Sigmoid colon (tissue), 7 donors: Measurements from ENCODE around the gene ARF3. TPM values are rescaled to one million over a fixed set of nuclear protein-coding genes. Genes with fewer than 3 reads are reported as not detected.

Experiments used
- DNase-seq: peaks from one replicate; pipeline ENCODE4 v3.0.0-alpha.2; 2019
- H3K27ac ChIP-seq, 4 donors: fragments of 200-600 bp; sonication (generic); one replicate each; pipeline ENCODE4 v1.5.1; 2016 to 2019; ENCODE audit warnings: mild to moderate bottlenecking in 1 of 4
- H3K27me3 ChIP-seq, 3 donors: fragments of 200-600 bp; sonication (generic); one replicate each; pipeline ENCODE4 v1.5.1; 2019; ENCODE audit warnings: mild to moderate bottlenecking in 1 of 3
- H3K36me3 ChIP-seq, 4 donors: fragments of 200-600 bp; sonication (generic); one replicate each; pipeline ENCODE4 v1.5.1; 2016 to 2019
- H3K4me1 ChIP-seq, 4 donors: fragments of 200-600 bp; sonication (generic); one replicate each; pipeline ENCODE4 v1.5.1; 2017 to 2019
- H3K4me3 ChIP-seq, 4 donors: fragments of 200-600 bp; sonication (generic); one replicate each; pipeline ENCODE4 v1.5.1; 2017 to 2019; ENCODE audit warnings: mild to moderate bottlenecking in 2 of 4, moderate library complexity in 1 of 4
- H3K9me3 ChIP-seq, 4 donors: fragments of 200-600 bp in 3 of 4; sonication (generic) in 3 of 4; one replicate each; pipeline versions ENCODE4 v1.5.1 to v1.6.1; 2013 to 2019
- CTCF ChIP-seq, 4 experiments: fragments of 450-650 bp in 3 of 4; fragments of 200-600 bp in 1 of 4; IDR thresholded peaks; one replicate each; pipeline ENCODE4 v1.5.1; 2016 to 2019; ENCODE audit warnings: antibody characterized with exemption in 4 of 4, mild to moderate bottlenecking in 3 of 4, moderate library complexity in 2 of 4
- EP300 ChIP-seq, 4 donors: sonication (generic); formaldehyde crosslinking; IDR thresholded peaks; one replicate each; pipeline ENCODE4 v1.6.1; 2017; ENCODE audit warnings: antibody characterized with exemption in 4 of 4
- POLR2A ChIP-seq, 2 donors: fragments of 450-650 bp; IDR thresholded peaks; one replicate each; pipeline ENCODE4 v1.6.1; 2016; ENCODE audit warnings: antibody characterized with exemption in 2 of 2, mild to moderate bottlenecking in 2 of 2, moderate library complexity in 2 of 2
- POLR2AphosphoS5 ChIP-seq, 4 donors: sonication (generic); formaldehyde crosslinking; IDR thresholded peaks; one replicate each; pipeline ENCODE4 v1.6.1; 2017; ENCODE audit warnings: antibody characterized with exemption in 4 of 4
- WGBS, 2 donors: extraction: QIAGEN DNeasy Blood & Tissue Kit; methylation state at CpG; one replicate each; pipeline ENCODE4 v1.1.7; 2013; 5-methylcytosine and 5-hydroxymethylcytosine counted together
- intact Hi-C: fragments of 100-400 bp; cut with DNase I; formaldehyde crosslinking; loops from one replicate; pipeline ENCODE4 v1.15.1; 2023
- polyA plus RNA-seq, 3 donors: library from polyadenylated mRNA; stranded (reverse); fragments of 200-250 nt; gene quantifications; one replicate each; pipeline ENCODE4 v1.2.3, GENCODE V29; 2013
- small RNA-seq, 3 donors: library from RNA; depleted of rRNA; stranded (forward); fragments of <200 nt; gene quantifications; one replicate each; pipeline ENCODE3, GENCODE V24; 2016
- total RNA-seq, 4 donors: library from RNA; depleted of rRNA; stranded (reverse); fragments of >200 nt; gene quantifications; one replicate each; pipeline ENCODE4 v1.1.0, GENCODE V29; 2016
- donor health status: healthy with polysubstance abuse.
- donor health status: Bipolar disorder and iron deficiency.
- donor health status: healthy.

The ARF3 gene
- total and polyA plus RNA-seq, 7 donors, result 37.9 to 161 (median 61.0) TPM

GRCh38 chr12:48889679-48890078, 67.6 kb downstream of the ARF3 start:
- Histone ChIP-seq H3K4me3 (no peak overlapping the region), H3K27me3 (peaks cover 0 to 4% (median 0%) of the 10 kb centered on the region in 3 donors), H3K27ac (no peak overlapping the region), H3K36me3 (no peaks in the 10 kb centered on the region), H3K9me3 (no peaks in the 10 kb centered on the region), H3K4me1 (peaks cover 0 to 9% (median 5%) of the 10 kb centered on the region in 4 donors)
- TF ChIP-seq EP300 (IDR thresholded peaks at IDR 0.05) (no peak), POLR2A (IDR thresholded peaks at IDR 0.05) (no peak), CTCF (IDR thresholded peaks at IDR 0.05) (no peak), POLR2AphosphoS5 (IDR thresholded peaks at IDR 0.05) (no peak)
- WGBS, 2 donors, result 79 to 88% methylated on average over 3 of the region's 3 CpGs
- DNase-seq, result no peak
- intact Hi-C loops, result loop anchor here (1.0 kb wide), 1 partner anchor 36 kb away; no protein-coding TSS in a partner anchor

Small RNAs within 50 kb of the gene (small RNA-seq; reads per million reads assigned to genes)
- gene AC073610.1 (0 reads per million in 3 donors), gene RNU6-600P (0 reads per million in 3 donors), gene RNU6-940P (0 reads per million in 3 donors)

Other genes starting within 250 kb of the ARF3 start
- gene CCNT1, start 240.8 kb downstream of the ARF3 start, total RNA-seq, result 10 to 100 TPM; 20.7 to 29.2 (median 23.9) TPM
- gene CCNT1, start 240.8 kb downstream of the ARF3 start, polyA plus RNA-seq, result 1 to 10 TPM; 3.0 to 7.9 (median 3.7) TPM
- 10 to 100 TPM; 15.2 to 28.5 (median 16.6) TPM for gene ADCY6, start 168.4 kb downstream of the ARF3 start, total RNA-seq
- gene ADCY6, start 168.4 kb downstream of the ARF3 start, polyA plus RNA-seq, result 10 to 100 TPM; 10.2 to 52.5 (median 10.9) TPM
- gene CACNB3, start 139.0 kb downstream of the ARF3 start, total RNA-seq, result 10 to 100 TPM; 10.7 to 32.1 (median 18.4) TPM
- gene CACNB3, start 139.0 kb downstream of the ARF3 start, polyA plus RNA-seq, result 10 to 100 TPM; 21.0 to 23.4 (median 22.0) TPM
- 10 to 100 TPM; 52.8 to 91.5 (median 56.3) TPM for gene DDX23, start 105.3 kb downstream of the ARF3 start, total RNA-seq
- gene DDX23, start 105.3 kb downstream of the ARF3 start, polyA plus RNA-seq, result 10 to 100 TPM; 32.4 to 72.0 (median 40.7) TPM
- 1 to 10 TPM in 1 of 4 donors, under 1 TPM in 1, not detected in 2; 0.36 to 5.2 TPM for gene RND1, start 91.6 kb downstream of the ARF3 start, total RNA-seq
- gene RND1, start 91.6 kb downstream of the ARF3 start, polyA plus RNA-seq, result 10 to 100 TPM in 1 of 3 donors, 1 to 10 TPM in 2; 2.4 to 16.2 (median 8.0) TPM
- gene FKBP11, start 32.0 kb downstream of the ARF3 start, total RNA-seq, result 1 to 10 TPM; 4.6 to 7.5 (median 6.4) TPM
- gene FKBP11, start 32.0 kb downstream of the ARF3 start, polyA plus RNA-seq, result 10 to 100 TPM; 12.0 to 50.2 (median 12.3) TPM
- gene WNT10B, start 14.2 kb upstream of the ARF3 start, total RNA-seq, result under 1 TPM in 3 of 4 donors, not detected in 1; 0.28 to 0.49 (median 0.36) TPM
- 1 to 10 TPM in 1 of 3 donors, not detected in 2; 1.0 TPM for gene WNT10B, start 14.2 kb upstream of the ARF3 start, polyA plus RNA-seq
- gene WNT1, start 20.8 kb upstream of the ARF3 start, total RNA-seq, result not detected
- under 1 TPM in 1 of 3 donors, not detected in 2; 0.10 TPM for gene WNT1, start 20.8 kb upstream of the ARF3 start, polyA plus RNA-seq
- under 1 TPM in 1 of 4 donors, not detected in 3; 0.14 TPM for gene DDN, start 41.9 kb upstream of the ARF3 start, total RNA-seq
- gene DDN, start 41.9 kb upstream of the ARF3 start, polyA plus RNA-seq, result under 1 TPM in 2 of 3 donors, not detected in 1; 0.60 to 0.69 TPM
- 10 to 100 TPM; 49.6 to 71.3 (median 60.0) TPM for gene PRKAG1, start 61.3 kb upstream of the ARF3 start, total RNA-seq
- 10 to 100 TPM; 48.6 to 71.2 (median 61.3) TPM for gene PRKAG1, start 61.3 kb upstream of the ARF3 start, polyA plus RNA-seq
- gene KMT2D, start 103.3 kb upstream of the ARF3 start, total RNA-seq, result 10 to 100 TPM; 18.2 to 52.9 (median 30.6) TPM
- 10 to 100 TPM in 2 of 3 donors, 1 to 10 TPM in 1; 1.8 to 61.8 (median 10.2) TPM for gene KMT2D, start 103.3 kb upstream of the ARF3 start, polyA plus RNA-seq
- gene RHEBL1, start 112.5 kb upstream of the ARF3 start, total RNA-seq, result under 1 TPM in 1 of 4 donors, not detected in 3; 0.36 TPM
- gene RHEBL1, start 112.5 kb upstream of the ARF3 start, polyA plus RNA-seq, result 1 to 10 TPM in 1 of 3 donors, not detected in 2; 2.2 TPM
- under 1 TPM in 2 of 4 donors, not detected in 2; 0.14 to 0.83 TPM for gene DHH, start 137.3 kb upstream of the ARF3 start, total RNA-seq
- gene DHH, start 137.3 kb upstream of the ARF3 start, polyA plus RNA-seq, result under 1 TPM in 1 of 3 donors, not detected in 2; 0.63 TPM
- 10 to 100 TPM; 34.6 to 82.3 (median 51.5) TPM for gene LMBR1L, start 153.4 kb upstream of the ARF3 start, total RNA-seq
- 10 to 100 TPM in 2 of 3 donors, 1 to 10 TPM in 1; 7.8 to 41.4 (median 10.2) TPM for gene LMBR1L, start 153.4 kb upstream of the ARF3 start, polyA plus RNA-seq
- 100 to 1,000 TPM; 651 to 712 (median 682) TPM for gene TUBA1B, start 173.9 kb upstream of the ARF3 start, total RNA-seq
- 1,000 to 10,000 TPM in 1 of 3 donors, 100 to 1,000 TPM in 2; 482 to 1,083 (median 767) TPM for gene TUBA1B, start 173.9 kb upstream of the ARF3 start, polyA plus RNA-seq
- 100 to 1,000 TPM; 614 to 677 (median 635) TPM for gene TUBA1A, start 231.6 kb upstream of the ARF3 start, total RNA-seq
- gene TUBA1A, start 231.6 kb upstream of the ARF3 start, polyA plus RNA-seq, result 100 to 1,000 TPM in 1 of 3 donors, 10 to 100 TPM in 2; 20.1 to 129 (median 41.4) TPM